HG03521 (cell line): ENCODE data around the gene CCL16.
"Not testable (repeated sequence)": the region's sequence is repeated elsewhere in the genome, so short reads cannot be mapped to it uniquely, and the experiment has no call there.

Experiments
- ATAC-seq: cut with Tn5 transposase; IDR thresholded peaks from one replicate; pipeline ENCODE4 v1.9.1; 2021; ENCODE audit warnings: mild to moderate bottlenecking, moderate library complexity; ENCODE audit not compliant: unreplicated experiment

The CCL16 gene

DNA sequence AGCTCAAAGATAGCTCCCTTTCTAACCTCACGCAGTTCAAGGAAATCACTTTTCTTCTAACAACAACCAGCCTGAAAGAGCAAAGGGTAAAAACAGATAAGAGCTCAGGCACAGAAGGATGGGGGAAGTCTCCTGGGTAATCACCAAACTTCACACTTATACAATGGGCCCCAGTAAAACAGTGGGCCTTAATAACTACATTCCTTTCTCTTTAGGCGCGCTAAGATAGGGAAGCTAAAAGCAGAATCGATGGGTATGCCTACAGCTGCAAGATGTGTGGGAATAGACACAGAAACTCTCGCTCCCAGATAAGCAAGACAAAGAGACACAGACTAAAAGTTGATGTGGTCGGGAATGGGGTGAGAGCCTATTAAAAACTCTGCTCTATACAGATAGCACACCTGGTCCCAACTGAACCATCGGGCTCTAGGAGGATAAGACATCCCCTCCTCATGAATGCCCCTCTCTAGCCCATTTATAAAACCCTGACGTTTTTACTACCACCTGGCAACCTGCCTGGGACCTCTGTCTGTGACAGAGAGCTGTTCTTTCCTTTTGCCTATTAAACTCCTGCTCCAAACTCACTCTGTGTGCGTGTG lies 38.6 kb downstream of the CCL16 start:
- ATAC-seq, result no peak

DNA sequence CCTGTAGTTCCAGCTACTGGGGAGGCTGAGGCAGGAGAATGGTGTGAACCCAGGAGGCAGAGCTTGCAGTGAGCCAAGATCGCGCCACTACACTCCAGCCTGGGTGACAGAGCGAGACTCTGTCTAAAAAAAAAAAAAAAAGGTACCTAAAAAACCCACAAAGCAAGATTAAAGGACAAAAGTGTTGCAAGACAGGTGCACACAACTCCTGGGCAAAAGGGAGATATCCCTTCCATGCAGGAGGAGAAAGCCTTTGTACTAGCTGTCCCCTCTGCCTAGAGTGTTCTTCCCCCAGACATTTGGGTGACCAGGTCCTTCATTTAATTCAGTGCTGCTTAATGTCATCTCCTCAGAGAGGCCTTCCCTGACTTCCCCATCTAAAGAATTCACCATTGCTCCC lies 42.8 kb downstream of the CCL16 start:
- not testable (repeated sequence) for ATAC-seq

DNA sequence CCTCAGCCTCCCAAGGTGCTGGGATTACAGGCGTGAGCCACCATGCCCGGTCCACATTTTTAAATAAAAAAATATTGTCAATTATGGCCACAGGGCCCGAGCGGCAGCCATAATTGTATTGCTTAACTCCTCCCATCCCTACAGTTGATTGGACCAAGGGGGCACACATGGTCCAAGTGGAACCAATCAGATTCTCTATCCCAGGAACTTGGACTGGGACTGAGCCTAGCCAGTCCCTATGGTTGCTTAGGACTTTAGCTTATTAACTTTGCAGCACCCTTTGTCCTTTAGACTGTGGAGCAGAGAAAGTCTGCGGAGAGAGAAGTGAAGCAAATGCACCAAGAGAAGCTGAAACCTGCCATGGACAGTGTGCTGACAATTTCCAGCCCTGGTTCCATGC lies 45.2 kb downstream of the CCL16 start:
- no peak for ATAC-seq

DNA sequence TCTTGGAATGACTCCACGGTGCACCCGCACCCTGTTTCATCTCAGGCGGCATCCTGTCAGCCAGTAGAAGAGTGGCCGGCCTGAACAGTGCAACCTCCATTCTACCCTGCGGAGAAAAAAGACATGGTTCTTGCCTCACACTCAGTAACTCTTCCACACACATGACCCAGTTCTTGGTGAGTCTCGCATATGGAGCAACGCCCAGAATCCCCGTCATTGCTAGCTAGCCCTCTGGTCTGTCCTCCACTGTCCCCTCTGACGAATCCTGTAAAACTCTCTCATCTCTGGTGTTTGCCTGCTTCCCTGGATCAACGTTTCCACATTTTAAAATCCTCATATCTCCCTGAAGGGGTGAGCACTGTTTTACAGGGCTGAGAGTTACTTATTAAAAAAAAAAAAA lies 46.5 kb downstream of the CCL16 start:
- no peak for ATAC-seq

DNA sequence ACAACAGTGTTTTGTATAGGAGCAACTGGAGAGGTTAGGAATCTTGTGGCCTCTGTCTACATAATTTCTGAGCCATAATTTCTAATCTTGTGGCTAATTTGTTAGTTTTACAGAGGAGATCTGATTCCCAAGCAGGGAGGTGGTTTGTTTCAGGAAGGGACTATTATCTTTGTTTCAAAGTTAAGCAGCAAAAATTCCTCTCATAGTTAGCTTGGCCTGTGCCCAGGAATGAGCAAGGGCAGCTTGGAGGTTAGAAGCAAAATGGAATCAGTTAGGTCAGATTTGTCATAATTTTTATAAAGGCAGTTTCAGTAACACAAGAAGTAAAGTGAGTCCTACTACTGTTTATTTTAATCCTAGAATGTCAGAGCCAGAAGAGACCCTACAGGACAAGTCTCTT lies 48.7 kb downstream of the CCL16 start:
- ATAC-seq, result no peak

DNA sequence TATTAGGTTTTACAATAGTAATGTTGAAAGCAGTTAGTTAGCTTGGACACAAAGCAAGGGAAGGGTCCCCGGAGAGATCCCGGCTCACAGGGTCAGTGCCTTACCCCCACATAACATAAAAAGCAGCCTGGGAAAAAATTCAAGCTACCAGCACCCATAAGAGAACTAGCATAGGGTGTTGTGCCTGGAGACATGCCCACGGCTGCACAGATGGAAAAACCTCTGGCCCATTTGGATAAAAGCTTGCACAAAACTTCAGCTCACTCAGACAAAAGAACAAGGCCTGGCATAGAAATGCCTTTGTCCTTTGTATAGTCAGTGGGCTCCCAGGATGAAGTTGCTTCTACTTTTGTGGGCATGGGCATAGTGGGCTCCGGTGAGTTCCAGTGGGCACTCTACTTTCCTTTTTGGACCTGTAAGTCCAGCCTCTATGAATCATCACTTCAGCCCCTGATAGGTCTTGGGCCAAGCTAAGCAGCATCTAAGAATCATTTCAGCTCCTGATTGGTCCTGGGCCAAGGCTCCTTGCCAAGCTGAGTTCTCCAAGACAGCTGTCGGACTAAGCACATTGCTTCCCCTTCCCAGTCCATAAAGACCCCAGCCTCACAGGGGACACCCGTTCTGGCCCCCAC lies 49.4 kb downstream of the CCL16 start:
- no peak for ATAC-seq

DNA sequence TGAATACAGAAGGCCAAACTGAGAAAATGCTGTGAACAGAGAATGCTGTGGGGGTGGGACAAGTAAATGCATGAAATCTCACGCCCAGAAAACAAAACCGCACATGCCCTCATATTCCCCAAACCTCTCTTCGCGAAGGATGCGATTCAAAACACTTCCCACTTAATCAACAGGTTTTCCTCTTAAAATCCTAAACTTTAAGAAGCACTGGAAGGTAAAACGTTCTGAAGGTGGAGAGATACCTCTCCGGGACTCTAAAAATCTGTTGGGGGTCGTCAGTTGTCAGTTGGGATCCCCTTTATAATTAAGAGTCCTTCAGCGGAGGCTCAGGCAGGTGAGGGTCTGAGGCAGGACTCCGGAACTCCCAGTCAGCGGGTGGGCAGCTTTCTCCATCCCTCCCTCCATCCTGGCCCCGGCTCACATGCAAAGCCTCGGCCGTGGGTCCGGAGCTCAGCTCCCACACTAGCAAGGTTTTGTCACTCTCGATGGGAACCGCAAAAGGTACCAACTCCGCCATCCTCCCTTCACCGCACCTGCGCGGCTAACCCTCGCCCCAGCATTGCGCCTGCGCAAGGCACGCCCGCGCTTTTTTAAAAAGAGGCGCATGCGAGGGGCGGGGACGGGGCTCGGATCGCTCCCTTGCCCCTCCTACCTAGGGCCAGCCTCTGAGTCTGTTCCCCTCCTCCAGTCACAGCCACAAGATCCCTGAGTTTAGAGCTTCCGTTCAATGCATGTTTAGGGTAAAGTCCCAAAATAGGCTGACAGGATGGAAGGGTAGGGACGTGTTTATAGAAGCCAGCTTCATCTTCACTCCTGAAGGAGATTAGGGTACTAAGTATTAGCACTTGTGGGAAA lies 50.9 kb downstream of the CCL16 start, which contains the start of gene RDM1:
Gene RDM1 (minus strand): TSS at position 563 of the 855 bp plus-strand sequence. CDS start 46 bp downstream, at position 517.
- peak; percentile 61 for ATAC-seq

DNA sequence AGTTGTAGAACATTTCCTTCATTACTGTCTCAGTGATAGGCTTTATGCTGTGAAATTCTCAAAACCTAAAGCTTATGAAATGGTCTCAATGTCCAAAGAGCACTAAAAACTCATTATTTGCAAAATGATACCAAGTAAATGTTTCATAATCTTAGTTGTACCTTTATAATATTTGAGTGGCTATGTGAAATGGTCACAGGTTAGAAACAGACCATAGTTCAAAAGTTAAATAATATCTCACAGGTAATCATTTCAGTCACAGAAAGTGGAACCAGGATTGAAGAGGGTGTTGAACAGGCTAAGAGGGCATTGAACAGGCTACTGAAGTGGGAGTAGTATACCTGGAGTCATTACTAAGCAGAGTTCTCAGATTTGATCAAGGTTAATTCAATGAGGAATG lies 53.6 kb downstream of the CCL16 start:
- no peak for ATAC-seq
